ENCODE data around the gene INMT.

DNA sequence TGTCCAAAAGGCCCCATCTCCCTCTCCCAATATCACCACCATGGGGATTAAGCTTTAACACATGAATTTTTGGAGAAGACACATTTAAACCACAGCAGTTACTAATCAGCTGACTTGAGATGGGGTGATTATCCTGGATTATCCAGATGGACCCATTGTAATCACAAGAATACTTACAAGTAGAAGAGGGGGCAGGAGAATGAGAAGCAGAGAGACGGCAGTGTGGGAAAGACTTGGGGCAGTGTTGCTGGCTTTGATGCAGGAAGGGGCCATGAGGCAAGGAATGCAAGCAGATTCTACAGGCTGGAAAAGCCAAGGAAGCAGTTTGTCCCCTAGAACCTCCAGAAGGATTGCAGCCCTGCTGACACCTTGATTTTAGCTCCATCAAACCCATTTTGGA is 30.7 kb upstream of the INMT start:
- TF ChIP-seq BHLHE40 (IDR thresholded peaks at IDR 0.05; ENCODE audit: borderline replicate concordance) (no peak), ARNT (IDR thresholded peaks at IDR 0.05) (no peak), FOXM1 (IDR thresholded peaks at IDR 0.05; ENCODE audit: borderline replicate concordance) (no peak), FOXA1 (IDR thresholded peaks at IDR 0.05) (no peak), NFRKB (IDR thresholded peaks at IDR 0.05) (no peak)
- TF ChIP-seq, protein P1, sequence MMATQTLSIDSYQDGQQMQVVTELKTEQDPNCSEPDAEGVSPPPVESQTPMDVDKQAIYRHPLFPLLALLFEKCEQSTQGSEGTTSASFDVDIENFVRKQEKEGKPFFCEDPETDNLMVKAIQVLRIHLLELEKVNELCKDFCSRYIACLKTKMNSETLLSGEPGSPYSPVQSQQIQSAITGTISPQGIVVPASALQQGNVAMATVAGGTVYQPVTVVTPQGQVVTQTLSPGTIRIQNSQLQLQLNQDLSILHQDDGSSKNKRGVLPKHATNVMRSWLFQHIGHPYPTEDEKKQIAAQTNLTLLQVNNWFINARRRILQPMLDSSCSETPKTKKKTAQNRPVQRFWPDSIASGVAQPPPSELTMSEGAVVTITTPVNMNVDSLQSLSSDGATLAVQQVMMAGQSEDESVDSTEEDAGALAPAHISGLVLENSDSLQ (IDR thresholded peaks at IDR 0.05), result no peak
